Psoas muscle (tissue), 8 donors: Measurements from ENCODE around the gene GAB2. TPM values are rescaled to one million over a fixed set of nuclear protein-coding genes. Genes with fewer than 3 reads are reported as not detected.

ENCODE experiments used
- ATAC-seq, 4 donors: fragments of 200-7000 bp; cut with Tn5 transposase; one replicate each; pipeline ENCODE4 v1.9.1; 2020; ENCODE audit warnings: moderate library complexity in 3 of 4, mild to moderate bottlenecking in 2 of 4
- DNase-seq, 2 donors: peaks; one replicate each; pipeline ENCODE4 v3.0.0-alpha.2; 2020
- H3K27ac ChIP-seq: fragments of 200-600 bp; one replicate; pipeline ENCODE4 v1.8.0; 2022
- H3K27me3 ChIP-seq, 3 donors: fragments of 200-600 bp in 1 of 3; one replicate each; pipeline versions ENCODE4 v1.6.1 to v1.8.0; 2013 to 2022; ENCODE audit warnings: low read length in 2 of 3, mild to moderate bottlenecking in 2 of 3, moderate library complexity in 1 of 3; ENCODE audit not compliant: insufficient read depth in 3 of 3
- H3K36me3 ChIP-seq, 2 donors: fragments of 200-600 bp in 1 of 2; one replicate each; pipeline versions ENCODE4 v1.6.1 to v1.8.0; 2013 to 2022; ENCODE audit warnings: low read depth in 1 of 2, mild to moderate bottlenecking in 1 of 2, moderate library complexity in 1 of 2; ENCODE audit not compliant: insufficient read depth in 1 of 2
- H3K4me1 ChIP-seq: fragments of 200-600 bp; one replicate; pipeline ENCODE4 v1.8.0; 2022
- H3K4me3 ChIP-seq: fragments of 200-600 bp; one replicate; pipeline ENCODE4 v1.8.0; 2022; ENCODE audit warnings: mild to moderate bottlenecking
- H3K9me3 ChIP-seq: fragments of 200-600 bp; one replicate; pipeline ENCODE4 v1.8.0; 2022
- CTCF ChIP-seq: fragments of 200-600 bp; IDR thresholded peaks from one replicate; pipeline ENCODE4 v1.8.0; 2022; ENCODE audit warnings: antibody characterized with exemption
- WGBS, 3 donors: extraction: QIAGEN DNeasy Blood & Tissue Kit; methylation state at CpG; one replicate each; pipeline versions ENCODE4 v1.1.6 to v1.1.7; 2013; 5-methylcytosine and 5-hydroxymethylcytosine counted together
- intact Hi-C, 2 donors: fragments of 100-400 bp; cut with DNase I; formaldehyde crosslinking; loops; one replicate each; pipeline versions ENCODE4 v1.11.0 to v1.14.2; 2022
- polyA plus RNA-seq, 3 donors: library from polyadenylated mRNA; stranded (reverse); fragments of 200-250 nt; gene quantifications; one replicate each; pipeline ENCODE4 v1.2.3, GENCODE V29; 2013
- total RNA-seq, 4 donors: library from RNA; stranded (reverse); fragmentation: NEBNext Ultra II Directional in 2 of 4; extraction: Animal tissue kit (Norgen Biotek cat#: 25700) in 2 of 4; gene quantifications; one replicate each; pipeline versions ENCODE4 v1.2.1 to v1.2.4, GENCODE V29; 2021 to 2023
- donor health status: healthy with polysubstance abuse.
- donor health status: DM: no; HTN: no; CAD: no; lungs with moderate emphysema.
- donor health status: Bipolar disorder and iron deficiency.
- donor health status: healthy.
- donor health status: DM: yes; HTN: yes; CAD: no.
- donor health status: DM: no; HTN: no; CAD: no.
- donor health status: DM: no; HTN: no; CAD: no.
- donor health status: DM: yes; HTN: yes; CAD: no.

GAB2 gene
- total and polyA plus RNA-seq, 7 donors, result 2.7 to 6.3 (median 4.7) TPM

GRCh38 chr11:78392854-78393253 is 24.8 kb downstream of the GAB2 start:
- no peaks in the 10 kb centered on the region for H3K9me3 ChIP-seq
- DNase-seq, result no peak
- ATAC-seq, result no peak
- H3K4me1 ChIP-seq, result no peaks in the 10 kb centered on the region
- no peaks in the 10 kb centered on the region for H3K36me3 ChIP-seq
- WGBS, 3 donors, result 65 to 71% (median 70%) methylated on average over 2 of the region's 2 CpGs
- intact Hi-C loops, result no loop called here
- H3K4me3 ChIP-seq, result no peak overlapping the region
- no peak overlapping the region for H3K27ac ChIP-seq
- no peak for TF ChIP-seq CTCF
- no peaks in the 10 kb centered on the region for H3K27me3 ChIP-seq

- H3K27ac ChIP-seq, result no peak overlapping the region
- no peak for TF ChIP-seq CTCF
- H3K4me1 ChIP-seq, result no peaks in the 10 kb centered on the region
- no peak overlapping the region for H3K4me3 ChIP-seq
- H3K27me3 ChIP-seq, result no peaks in the 10 kb centered on the region
- WGBS, 3 donors, result 100% methylated on average over 1 of the region's 1 CpG
- H3K9me3 ChIP-seq, result no peaks in the 10 kb centered on the region
- DNase-seq (no peak), ATAC-seq (no peak)
- no peaks in the 10 kb centered on the region for H3K36me3 ChIP-seq
- intact Hi-C loops, result no loop called here
These were observed 26.2 kb downstream of the GAB2 start for GRCh38 chr11:78391424-78391823.

- 84 to 86% (median 86%) methylated on average over 5 of the region's 5 CpGs for WGBS, 3 donors
- intact Hi-C loops, result no loop called here
- no peak overlapping the region for H3K27ac ChIP-seq
These were observed 26.8 kb downstream of the GAB2 start for GRCh38 chr11:78390809-78391208.

GRCh38 chr11:78386215-78386941 is 31.2 kb downstream of the GAB2 start:
- DNase-seq (no peak), ATAC-seq (no peak)
- Histone ChIP-seq H3K4me1 (no peaks in the 10 kb centered on the region), H3K36me3 (no peaks in the 10 kb centered on the region), H3K9me3 (peaks cover 18% of the 10 kb centered on the region), H3K27ac (no peak overlapping the region), H3K4me3 (no peak overlapping the region), H3K27me3 (peaks cover 0 to 5% (median 0%) of the 10 kb centered on the region in 3 donors)
- intact Hi-C loops, result no loop called here
- no peak for TF ChIP-seq CTCF
- 91 to 92% (median 91%) methylated on average over 3 of the region's 3 CpGs for WGBS, 3 donors

More at GRCh38 chr11:78390809-78391208, 26.8 kb downstream of the GAB2 start:
- Histone ChIP-seq H3K9me3 (no peaks in the 10 kb centered on the region), H3K27me3 (no peaks in the 10 kb centered on the region), H3K36me3 (no peaks in the 10 kb centered on the region), H3K4me1 (no peaks in the 10 kb centered on the region), H3K4me3 (no peak overlapping the region)
- TF ChIP-seq CTCF, result no peak
- no peak for ATAC-seq
- no peak for DNase-seq

- 93 to 100% (median 97%) methylated on average over 1 of the region's 1 CpG for WGBS, 3 donors
These were observed 32.4 kb downstream of the GAB2 start for GRCh38 chr11:78385205-78385604.

More at GRCh38 chr11:78385205-78385604, 32.4 kb downstream of the GAB2 start:
- Histone ChIP-seq H3K27ac (no peak overlapping the region), H3K36me3 (no peaks in the 10 kb centered on the region), H3K4me3 (no peak overlapping the region), H3K9me3 (peaks cover 18% of the 10 kb centered on the region), H3K4me1 (no peaks in the 10 kb centered on the region), H3K27me3 (peaks cover 0 to 5% (median 0%) of the 10 kb centered on the region in 3 donors)
- DNase-seq (no peak), ATAC-seq (no peak)
- intact Hi-C loops, result no loop called here
- no peak for TF ChIP-seq CTCF
